HepG2 (cell line): Measurements from ENCODE around the gene CPNE5. TPM values are rescaled to one million over a fixed set of nuclear protein-coding genes. Genes with fewer than 3 reads are reported as not detected.
A peak's percentile ranks its signal among the peaks of the same experiment; 100 is the strongest.

Source experiments
- CAMTA2 ChIP-seq: sonication (generic); formaldehyde crosslinking; IDR thresholded peaks from 2 replicates; pipeline ENCODE4 v1.4.0; 2020; ENCODE audit warnings: mild to moderate bottlenecking, missing genetic modification reagents, borderline replicate concordance
- EEA1 ChIP-seq: sonication (generic); formaldehyde crosslinking; IDR thresholded peaks from 2 replicates; pipeline ENCODE4 v1.5.1; 2020; ENCODE audit warnings: mild to moderate bottlenecking, missing genetic modification reagents, borderline replicate concordance
- ETV6 ChIP-seq: sonication (generic); formaldehyde crosslinking; conservative IDR thresholded peaks from 2 replicates; pipeline ENCODE4 v1.4.0; 2020; ENCODE audit warnings: missing genetic modification reagents
- GABPA ChIP-seq, 2 experiments: IDR thresholded peaks; 2 replicates each; pipeline ENCODE4 v1.6.1; 2011 to 2016; ENCODE audit warnings: low read depth in 2 of 2, low read length in 1 of 2, missing biosample characterization in 1 of 2, missing genetic modification characterization in 1 of 2
- KLF9 ChIP-seq: IDR thresholded peaks from 2 replicates; pipeline ENCODE4 v1.6.1; 2016; ENCODE audit warnings: low read depth
- MIER3 ChIP-seq: IDR thresholded peaks from 2 replicates; pipeline ENCODE4 v1.6.1; 2016; ENCODE audit warnings: missing compliant biosample characterization, borderline replicate concordance
- NFATC3 ChIP-seq: sonication (generic); formaldehyde crosslinking; IDR thresholded peaks from 2 replicates; pipeline ENCODE4 v1.5.1; 2020; ENCODE audit warnings: mild to moderate bottlenecking, missing genetic modification reagents
- NFKB2 ChIP-seq: sonication (generic); formaldehyde crosslinking; IDR thresholded peaks from 2 replicates; pipeline ENCODE4 v1.4.0; 2020; ENCODE audit warnings: missing genetic modification reagents, borderline replicate concordance
- NONO ChIP-seq, 2 experiments: fragments of 450-650 bp in 1 of 2; sonication (generic) in 1 of 2; formaldehyde crosslinking in 1 of 2; IDR thresholded peaks in 1 of 2; conservative IDR thresholded peaks in 1 of 2; 2 replicates each; pipeline versions ENCODE4 v1.6.1 to v1.8.0; 2017 to 2022; ENCODE audit warnings: mild to moderate bottlenecking in 1 of 2, missing genetic modification reagents in 1 of 2, moderate library complexity in 1 of 2
- REPIN1 ChIP-seq: sonication (generic); formaldehyde crosslinking; IDR thresholded peaks from 2 replicates; pipeline ENCODE4 v1.8.0; 2022; ENCODE audit warnings: missing genetic modification reagents, low read depth, mild to moderate bottlenecking, borderline replicate concordance
- SALL2 ChIP-seq: sonication (generic); formaldehyde crosslinking; IDR thresholded peaks from 2 replicates; pipeline ENCODE4 v1.8.1; 2023; ENCODE audit warnings: mild to moderate bottlenecking, missing genetic modification reagents, inconsistent platforms
- TBX3 ChIP-seq: fragments of 450-650 bp; IDR thresholded peaks from 2 replicates; pipeline ENCODE4 v1.6.1; 2017; ENCODE audit warnings: antibody characterized with exemption, mild to moderate bottlenecking, inconsistent platforms, borderline replicate concordance
- XBP1 ChIP-seq: sonication (generic); formaldehyde crosslinking; IDR thresholded peaks from 2 replicates; pipeline ENCODE4 v1.5.0; 2020; ENCODE audit warnings: missing genetic modification reagents
- ZBTB1 ChIP-seq: sonication (generic); formaldehyde crosslinking; IDR thresholded peaks from 2 replicates; pipeline ENCODE4 v1.4.0; 2020; ENCODE audit warnings: missing genetic modification reagents, borderline replicate concordance
- ZFP36L1 ChIP-seq: sonication (generic); formaldehyde crosslinking; IDR thresholded peaks from 2 replicates; pipeline ENCODE4 v1.8.0; 2022; ENCODE audit warnings: mild to moderate bottlenecking, missing genetic modification reagents, moderate library complexity
- ZNF251 ChIP-seq: sonication (generic); formaldehyde crosslinking; IDR thresholded peaks from 2 replicates; pipeline ENCODE4 v1.9.0; 2021; ENCODE audit warnings: mild to moderate bottlenecking, missing genetic modification reagents
- ZNF263 ChIP-seq: sonication (generic); formaldehyde crosslinking; IDR thresholded peaks from 2 replicates; pipeline ENCODE4 v1.4.0; 2020; ENCODE audit warnings: missing genetic modification reagents
- ZNF780A ChIP-seq: sonication (generic); formaldehyde crosslinking; IDR thresholded peaks from 2 replicates; pipeline ENCODE4 v1.8.0; 2022; ENCODE audit warnings: mild to moderate bottlenecking, missing genetic modification reagents, moderate library complexity
- polyA plus RNA-seq, 8 experiments: library from polyadenylated mRNA; depleted of rRNA in 3 of 8; stranded (reverse) in 7 of 8; unstranded in 1 of 8; fragments of >200 nt; fragmentation: Illumina TruSeq in 4 of 8; extraction: Trizol in 4 of 8; gene quantifications; 2 replicates each; pipeline versions ENCODE4 v1.2.1 to v1.2.3, GENCODE V29; 2011 to 2016; ENCODE audit warnings: low read depth in 4 of 8, missing spikeins in 1 of 8, mixed read lengths in 1 of 8; ENCODE audit not compliant: insufficient read depth in 1 of 8
- total RNA-seq, 5 experiments: library from RNA; depleted of rRNA; stranded (reverse); fragments of >200 nt; fragmentation: Illumina TruSeq; extraction: Trizol; gene quantifications; 2 replicates each; pipeline ENCODE4 v1.2.3, GENCODE V29; 2016; ENCODE audit warnings: low read depth in 1 of 5
- TF ChIP-seq, protein P1 (sequence below): IDR thresholded peaks from 2 replicates; pipeline ENCODE4 v1.6.1; 2016; ENCODE audit warnings: missing compliant biosample characterization, missing genetic modification reagents, borderline replicate concordance
- TF ChIP-seq, protein P2 (sequence below): sonication (generic); formaldehyde crosslinking; IDR thresholded peaks from 2 replicates; pipeline ENCODE4 v1.5.1; 2020; ENCODE audit warnings: mild to moderate bottlenecking, missing genetic modification reagents, moderate library complexity
- TF ChIP-seq, protein P3 (sequence below): sonication (generic); formaldehyde crosslinking; IDR thresholded peaks from 2 replicates; pipeline ENCODE4 v1.4.0; 2020; ENCODE audit warnings: missing genetic modification reagents, borderline replicate concordance
- TF ChIP-seq, protein P4 (sequence below): sonication (generic); formaldehyde crosslinking; conservative IDR thresholded peaks from 2 replicates; pipeline ENCODE4 v1.8.0; 2022; ENCODE audit warnings: missing genetic modification reagents

The CPNE5 gene
- total and polyA plus RNA-seq, 2 of the 13 experiments (the other 11 are each of a cell fraction or from before 2014, with no cell fraction given) = 0.16 TPM; not detected in 1

DNA sequence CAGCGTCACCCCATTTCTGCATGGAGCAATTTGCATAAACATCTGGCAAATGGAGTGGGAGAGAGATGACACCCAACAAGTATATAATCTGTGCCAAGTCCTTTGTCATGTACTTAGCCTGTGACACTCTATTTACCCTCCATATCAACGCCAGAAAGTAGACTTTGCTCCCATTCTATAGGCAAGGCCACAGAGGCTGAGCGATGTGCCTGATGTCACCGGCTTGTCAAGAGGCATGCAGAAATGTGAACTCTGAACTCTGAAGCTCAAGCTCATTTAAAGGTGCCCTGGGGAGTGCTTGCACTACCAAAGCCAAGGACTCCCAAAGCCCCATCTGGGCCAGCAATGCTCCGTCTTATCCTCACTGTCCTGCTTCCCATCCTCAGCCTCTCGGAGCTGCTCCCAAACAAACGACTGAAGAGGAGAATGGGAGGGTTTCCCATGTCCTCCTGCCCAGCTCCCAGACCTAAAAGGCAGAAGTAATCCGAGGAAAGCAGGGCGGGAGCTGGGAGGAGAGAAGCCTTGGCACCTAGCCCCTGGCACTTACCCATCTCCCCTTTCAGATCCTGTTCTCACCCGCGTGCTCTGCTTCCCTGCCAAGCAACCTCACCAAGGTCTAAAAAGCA is 9.2 kb downstream of the CPNE5 start (continued):
- TF ChIP-seq MIER3 (CRISPR knock-in tag) (peak; percentile 92; the same call in 1 of the 2 replicates), ZNF263 (CRISPR knock-in tag) (no peak), XBP1 (CRISPR knock-in tag) (no peak), ETV6 (CRISPR knock-in tag) (no peak), ZBTB1 (CRISPR knock-in tag) (no peak; the same call in 1 of the 2 replicates), NFATC3 (no peak), ZNF780A (CRISPR knock-in tag) (no peak), CAMTA2 (CRISPR knock-in tag) (no peak), ZNF251 (CRISPR knock-in tag) (no peak), SALL2 (CRISPR knock-in tag) (no peak), NFKB2 (CRISPR knock-in tag) (no peak; the same call in 1 of the 2 replicates), TBX3 (0 out of 2 replicates have a peak, but pooled peaks have one; percentile 10), EEA1 (CRISPR knock-in tag) (no peak), KLF9 (CRISPR knock-in tag) (no peak), GABPA (IDR thresholded peaks at IDR 0.05; ENCODE audit: low read depth, low read length) (no peak), GABPA (CRISPR knock-in tag; IDR thresholded peaks at IDR 0.05; ENCODE audit: low read depth) (peak; percentile 56; the same call in 1 of the 2 replicates), NONO (IDR thresholded peaks at IDR 0.05) (no peak), NONO (CRISPR knock-in tag; conservative IDR thresholded peaks at IDR 0.05) (peak; percentile 76; the same call in 1 of the 2 replicates), REPIN1 (CRISPR knock-in tag) (no peak), ZFP36L1 (CRISPR knock-in tag) (0 out of 2 replicates have a peak, but pooled peaks have one; percentile 13)
- TF ChIP-seq, protein P1, sequence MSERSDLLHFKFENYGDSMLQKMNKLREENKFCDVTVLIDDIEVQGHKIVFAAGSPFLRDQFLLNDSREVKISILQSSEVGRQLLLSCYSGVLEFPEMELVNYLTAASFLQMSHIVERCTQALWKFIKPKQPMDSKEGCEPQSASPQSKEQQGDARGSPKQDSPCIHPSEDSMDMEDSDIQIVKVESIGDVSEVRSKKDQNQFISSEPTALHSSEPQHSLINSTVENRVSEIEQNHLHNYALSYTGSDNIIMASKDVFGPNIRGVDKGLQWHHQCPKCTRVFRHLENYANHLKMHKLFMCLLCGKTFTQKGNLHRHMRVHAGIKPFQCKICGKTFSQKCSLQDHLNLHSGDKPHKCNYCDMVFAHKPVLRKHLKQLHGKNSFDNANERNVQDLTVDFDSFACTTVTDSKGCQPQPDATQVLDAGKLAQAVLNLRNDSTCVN (CRISPR knock-in tag) = no peak; the same call in 1 of the 2 replicates
- TF ChIP-seq, protein P2, sequence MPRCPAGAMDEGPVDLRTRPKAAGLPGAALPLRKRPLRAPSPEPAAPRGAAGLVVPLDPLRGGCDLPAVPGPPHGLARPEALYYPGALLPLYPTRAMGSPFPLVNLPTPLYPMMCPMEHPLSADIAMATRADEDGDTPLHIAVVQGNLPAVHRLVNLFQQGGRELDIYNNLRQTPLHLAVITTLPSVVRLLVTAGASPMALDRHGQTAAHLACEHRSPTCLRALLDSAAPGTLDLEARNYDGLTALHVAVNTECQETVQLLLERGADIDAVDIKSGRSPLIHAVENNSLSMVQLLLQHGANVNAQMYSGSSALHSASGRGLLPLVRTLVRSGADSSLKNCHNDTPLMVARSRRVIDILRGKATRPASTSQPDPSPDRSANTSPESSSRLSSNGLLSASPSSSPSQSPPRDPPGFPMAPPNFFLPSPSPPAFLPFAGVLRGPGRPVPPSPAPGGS = peak; percentile 48; the same call in 1 of the 2 replicates
- TF ChIP-seq, protein P3, sequence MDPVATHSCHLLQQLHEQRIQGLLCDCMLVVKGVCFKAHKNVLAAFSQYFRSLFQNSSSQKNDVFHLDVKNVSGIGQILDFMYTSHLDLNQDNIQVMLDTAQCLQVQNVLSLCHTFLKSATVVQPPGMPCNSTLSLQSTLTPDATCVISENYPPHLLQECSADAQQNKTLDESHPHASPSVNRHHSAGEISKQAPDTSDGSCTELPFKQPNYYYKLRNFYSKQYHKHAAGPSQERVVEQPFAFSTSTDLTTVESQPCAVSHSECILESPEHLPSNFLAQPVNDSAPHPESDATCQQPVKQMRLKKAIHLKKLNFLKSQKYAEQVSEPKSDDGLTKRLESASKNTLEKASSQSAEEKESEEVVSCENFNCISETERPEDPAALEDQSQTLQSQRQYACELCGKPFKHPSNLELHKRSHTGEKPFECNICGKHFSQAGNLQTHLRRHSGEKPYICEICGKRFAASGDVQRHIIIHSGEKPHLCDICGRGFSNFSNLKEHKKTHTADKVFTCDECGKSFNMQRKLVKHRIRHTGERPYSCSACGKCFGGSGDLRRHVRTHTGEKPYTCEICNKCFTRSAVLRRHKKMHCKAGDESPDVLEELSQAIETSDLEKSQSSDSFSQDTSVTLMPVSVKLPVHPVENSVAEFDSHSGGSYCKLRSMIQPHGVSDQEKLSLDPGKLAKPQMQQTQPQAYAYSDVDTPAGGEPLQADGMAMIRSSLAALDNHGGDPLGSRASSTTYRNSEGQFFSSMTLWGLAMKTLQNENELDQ (CRISPR knock-in tag) = no peak
- TF ChIP-seq, protein P4, sequence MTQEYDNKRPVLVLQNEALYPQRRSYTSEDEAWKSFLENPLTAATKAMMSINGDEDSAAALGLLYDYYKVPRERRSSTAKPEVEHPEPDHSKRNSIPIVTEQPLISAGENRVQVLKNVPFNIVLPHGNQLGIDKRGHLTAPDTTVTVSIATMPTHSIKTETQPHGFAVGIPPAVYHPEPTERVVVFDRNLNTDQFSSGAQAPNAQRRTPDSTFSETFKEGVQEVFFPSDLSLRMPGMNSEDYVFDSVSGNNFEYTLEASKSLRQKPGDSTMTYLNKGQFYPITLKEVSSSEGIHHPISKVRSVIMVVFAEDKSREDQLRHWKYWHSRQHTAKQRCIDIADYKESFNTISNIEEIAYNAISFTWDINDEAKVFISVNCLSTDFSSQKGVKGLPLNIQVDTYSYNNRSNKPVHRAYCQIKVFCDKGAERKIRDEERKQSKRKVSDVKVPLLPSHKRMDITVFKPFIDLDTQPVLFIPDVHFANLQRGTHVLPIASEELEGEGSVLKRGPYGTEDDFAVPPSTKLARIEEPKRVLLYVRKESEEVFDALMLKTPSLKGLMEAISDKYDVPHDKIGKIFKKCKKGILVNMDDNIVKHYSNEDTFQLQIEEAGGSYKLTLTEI = no peak
